Muscle of back (tissue), 11 donors: ENCODE results near the gene FNDC8. TPM values are rescaled to one million over a fixed set of nuclear protein-coding genes. Genes with fewer than 3 reads are reported as not detected.

Experiments
- DNase-seq, 3 donors: peaks; one replicate each; pipeline versions ENCODE4 v3.0.0 to v3.0.0-alpha.2; 2013
- polyA plus RNA-seq, 10 donors: library from polyadenylated mRNA; unstranded; fragments of 120-200 nt; gene quantifications; one replicate each; pipeline ENCODE4 v1.2.1, GENCODE V29; 2013; ENCODE audit not compliant: insufficient read length in 10 of 10

The FNDC8 gene
- polyA plus RNA-seq, 10 donors: 0.11 to 0.39 (median 0.21) TPM; not detected in 4

GRCh38 chr17:35141681-35142466 is 20.5 kb downstream of the FNDC8 start, which contains the start of gene NLE1:
TSS of gene NLE1 (minus strand) at chr17:35142303. CDS start at chr17:35142275, 28 bp downstream.
- DNase-seq: peak; percentile 72 to 93 (median 86)

GRCh38 chr17:35142467-35142796 is 21.0 kb downstream of the FNDC8 start:
- DNase-seq: no peak

GRCh38 chr17:35144840-35145239 is 23.4 kb downstream of the FNDC8 start:
- DNase-seq: no peak

GRCh38 chr17:35146214-35146833 is 24.9 kb downstream of the FNDC8 start:
- no peak for DNase-seq

GRCh38 chr17:35147375-35147905 is 26.0 kb downstream of the FNDC8 start, which contains the start of gene UNC45B:
TSS of gene UNC45B (plus strand) at chr17:35147817. CDS start at chr17:35148264, 447 bp downstream.
- DNase-seq: peak; percentile 43 to 68 (median 64)

GRCh38 chr17:35148144-35148543 is 26.7 kb downstream of the FNDC8 start:
- DNase-seq: no peak

GRCh38 chr17:35149941-35150340 is 28.5 kb downstream of the FNDC8 start:
- DNase-seq: no peak

- peak in 1 of 3 donors; percentile 34 for DNase-seq
These were observed 29.7 kb downstream of the FNDC8 start for GRCh38 chr17:35151080-35151479.

- DNase-seq: no peak
These were observed 31.2 kb downstream of the FNDC8 start for GRCh38 chr17:35152421-35153140.

- DNase-seq: no peak
These were observed 33.1 kb downstream of the FNDC8 start for GRCh38 chr17:35154196-35155165.

- no peak for DNase-seq
These were observed 33.8 kb downstream of the FNDC8 start for GRCh38 chr17:35155246-35155645.

GRCh38 chr17:35159940-35160339 is 38.5 kb downstream of the FNDC8 start:
- DNase-seq: no peak

GRCh38 chr17:35160354-35161201 is 39.2 kb downstream of the FNDC8 start:
- no peak for DNase-seq

GRCh38 chr17:35161281-35161761 is 39.9 kb downstream of the FNDC8 start:
- no peak for DNase-seq

GRCh38 chr17:35162755-35163154 is 41.3 kb downstream of the FNDC8 start:
- no peak for DNase-seq

- DNase-seq: no peak
These were observed 42.5 kb downstream of the FNDC8 start for GRCh38 chr17:35163886-35164285.

GRCh38 chr17:35164716-35165115 is 43.3 kb downstream of the FNDC8 start:
- DNase-seq: no peak

- no peak for DNase-seq
These were observed 45.1 kb downstream of the FNDC8 start for GRCh38 chr17:35166526-35166925.

GRCh38 chr17:35167046-35167445 is 45.6 kb downstream of the FNDC8 start:
- no peak for DNase-seq

GRCh38 chr17:35167666-35168065 is 46.3 kb downstream of the FNDC8 start:
- no peak for DNase-seq
